GM18873 (cell line): Measurements from ENCODE around the gene DBN1.
"Not testable (repeated sequence)": the region's sequence is repeated elsewhere in the genome, so short reads cannot be mapped to it uniquely, and the experiment has no call there.

Experiments used
- ATAC-seq: cut with Tn5 transposase; IDR thresholded peaks from one replicate; pipeline ENCODE4 v1.9.1; 2021; ENCODE audit warnings: mild to moderate bottlenecking, moderate library complexity, moderate number of reproducible peaks; ENCODE audit not compliant: unreplicated experiment, low FRiP score

The DBN1 gene

DNA sequence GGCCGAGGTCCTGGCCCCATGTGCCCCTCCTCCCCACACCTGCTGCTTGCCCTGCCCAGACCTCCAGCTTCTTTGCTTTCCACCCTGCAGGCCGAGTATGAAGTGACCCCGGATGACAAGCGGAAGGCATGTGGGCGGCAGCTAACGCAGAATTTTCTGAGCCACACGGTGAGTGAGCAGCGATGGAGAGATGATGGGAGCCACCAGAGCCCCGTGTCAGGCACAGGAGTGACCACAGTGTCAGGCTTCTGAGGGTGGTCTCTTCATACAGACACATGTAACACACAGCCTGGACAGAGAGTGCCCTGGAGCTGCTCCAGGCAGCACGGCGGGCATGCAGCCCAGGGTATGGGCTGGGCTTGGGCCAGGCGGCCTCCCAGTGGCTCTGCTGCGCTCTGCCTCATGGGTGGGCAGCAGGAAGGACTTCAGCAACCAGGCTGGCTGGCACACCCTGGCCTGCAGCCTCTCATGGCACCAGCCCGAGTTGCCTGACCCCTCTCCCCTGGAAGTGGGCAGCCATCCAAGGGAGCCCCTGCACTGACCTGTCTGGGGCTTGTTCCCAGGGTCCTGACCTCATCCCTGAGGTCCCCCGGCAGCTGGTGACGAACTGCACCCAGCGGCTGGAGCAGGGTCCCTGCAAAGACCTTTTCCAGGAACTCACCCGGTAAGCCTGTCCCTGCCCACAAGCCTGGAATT, 41.1 kb downstream of the DBN1 start:
- no peak for ATAC-seq

DNA sequence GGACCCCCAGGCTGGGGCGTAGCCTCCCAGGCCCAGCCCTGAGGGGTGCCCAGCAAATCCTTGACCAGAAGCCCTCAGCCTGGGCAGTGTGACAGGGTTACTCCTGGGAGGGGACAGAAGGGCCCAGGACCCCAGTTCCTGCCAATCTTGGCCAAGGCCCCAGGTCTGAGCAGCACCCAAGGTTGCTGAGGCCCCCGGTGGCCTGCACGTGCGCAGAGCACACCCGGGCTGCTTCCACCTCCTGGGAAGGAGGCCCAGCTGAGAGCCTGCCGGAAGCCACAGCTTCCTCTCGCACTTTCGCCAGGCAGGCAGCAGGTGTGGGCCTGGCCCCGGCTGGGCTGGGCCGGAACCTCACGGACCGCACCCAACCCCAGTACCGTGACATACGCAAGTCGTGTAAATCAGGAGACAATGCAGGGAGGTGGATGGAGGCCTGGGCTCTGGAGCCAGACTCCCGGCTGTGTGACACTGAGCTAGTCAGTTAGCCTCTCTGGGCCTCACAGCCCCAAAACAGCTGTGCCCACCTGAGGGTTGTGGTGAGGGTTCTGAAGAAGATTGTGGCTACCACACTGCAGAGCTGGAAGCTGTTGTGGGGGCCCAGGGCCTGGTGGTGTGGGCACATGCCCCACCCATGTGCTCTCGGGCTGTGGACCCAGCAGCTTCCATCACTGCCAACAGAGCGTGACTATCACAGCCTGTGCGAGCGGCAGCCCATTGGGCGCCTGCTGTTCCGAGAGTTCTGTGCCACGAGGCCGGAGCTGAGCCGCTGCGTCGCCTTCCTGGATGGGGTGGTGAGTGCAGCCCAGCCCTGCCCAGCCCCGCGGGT, 41.9 kb downstream of the DBN1 start:
- ATAC-seq, result peak; percentile 46

DNA sequence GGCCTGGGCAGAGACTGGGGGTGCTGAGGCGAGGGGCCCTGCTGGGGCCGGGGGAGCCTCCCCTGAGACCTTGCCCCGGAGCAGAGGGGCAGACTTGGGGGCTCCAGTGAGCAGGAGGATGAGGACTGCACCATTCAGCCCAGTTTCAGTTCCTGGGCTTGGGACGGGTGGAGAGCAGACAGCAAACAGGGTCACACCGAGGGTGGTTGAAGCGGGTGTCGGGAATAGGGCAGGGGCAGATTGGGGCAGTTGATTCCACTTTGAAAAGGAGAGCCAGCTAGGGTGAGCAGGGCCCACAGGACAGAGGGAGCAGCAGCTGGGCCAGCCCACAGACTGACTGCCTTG, 42.5 kb downstream of the DBN1 start:
- ATAC-seq, result no peak

DNA sequence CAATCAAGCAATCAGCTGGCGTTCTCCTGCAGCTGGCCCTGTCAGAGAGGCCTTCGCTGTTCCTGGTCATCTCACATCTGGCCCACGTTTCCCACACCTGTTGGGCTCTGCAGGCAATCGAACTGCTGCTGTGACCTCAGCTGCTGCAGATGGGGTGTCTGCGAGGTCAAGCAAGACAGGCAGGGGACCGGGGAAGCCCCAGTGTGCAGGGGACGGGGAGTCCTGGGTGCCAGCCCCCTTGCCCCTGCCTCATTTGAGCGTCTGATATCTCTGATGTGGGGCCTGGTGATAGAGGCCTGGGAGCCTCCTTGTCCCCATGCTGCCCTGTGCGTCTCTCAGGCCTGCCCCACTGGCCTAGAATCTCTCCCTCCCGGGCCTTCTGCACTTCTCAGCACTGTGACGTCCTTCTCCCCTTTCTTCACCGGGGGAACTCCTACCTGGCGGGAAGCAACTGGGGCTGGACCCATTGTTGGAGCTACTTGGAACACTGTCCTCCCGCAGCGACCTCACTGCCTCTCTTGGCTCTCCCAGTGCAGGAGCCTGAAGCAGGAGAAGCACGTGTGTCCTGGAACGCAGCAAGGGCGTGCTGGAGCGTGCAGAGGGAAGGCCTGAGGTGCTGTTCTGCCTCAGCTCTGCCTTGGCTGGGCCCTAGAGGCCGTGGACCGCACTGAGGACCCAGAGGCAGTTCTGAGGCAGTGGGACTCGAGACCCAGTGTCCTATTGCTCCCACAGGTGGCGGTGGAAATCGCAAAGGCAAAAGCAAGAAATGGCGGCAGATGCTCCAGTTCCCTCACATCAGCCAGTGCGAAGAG, 43.1 kb downstream of the DBN1 start:
- ATAC-seq, result no peak

DNA sequence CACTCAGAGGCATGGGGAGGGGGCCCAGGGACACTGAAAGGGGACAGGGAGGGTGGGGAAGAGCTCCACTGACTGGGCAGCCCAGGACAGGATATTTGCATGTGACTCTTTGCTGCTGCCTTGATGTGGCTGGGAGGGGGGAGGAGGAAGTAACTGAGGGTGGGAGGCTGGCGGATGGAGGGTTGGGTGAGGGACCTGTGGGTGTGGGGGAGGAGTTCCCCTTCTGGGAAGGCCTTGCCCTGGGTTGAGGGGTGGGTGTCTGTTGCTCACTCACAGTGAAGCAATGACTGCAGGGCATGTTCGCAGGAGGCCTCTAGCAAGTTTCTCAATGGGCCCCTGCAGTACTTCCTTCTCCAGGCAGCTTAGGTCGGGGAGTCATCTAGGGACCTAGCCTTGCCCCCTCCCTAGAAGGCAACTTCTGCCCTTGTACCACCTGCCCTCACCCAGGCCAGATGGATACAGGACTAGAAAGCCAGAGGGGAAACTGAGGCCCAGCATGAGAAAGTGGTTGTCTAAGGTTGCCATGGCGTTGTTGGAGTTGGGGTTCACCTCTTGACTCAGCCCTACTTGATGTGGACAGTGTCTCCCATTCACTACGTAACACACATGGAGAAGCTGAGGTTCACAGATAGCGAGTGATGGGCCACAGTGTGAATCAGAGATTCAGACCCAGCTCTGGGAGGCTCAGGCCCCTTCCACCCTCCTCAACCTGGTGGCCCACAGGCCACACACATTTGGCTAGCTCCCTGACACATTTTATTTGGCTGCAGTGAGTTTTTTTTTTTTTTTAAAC, 44.0 kb downstream of the DBN1 start:
- ATAC-seq, result no peak

DNA sequence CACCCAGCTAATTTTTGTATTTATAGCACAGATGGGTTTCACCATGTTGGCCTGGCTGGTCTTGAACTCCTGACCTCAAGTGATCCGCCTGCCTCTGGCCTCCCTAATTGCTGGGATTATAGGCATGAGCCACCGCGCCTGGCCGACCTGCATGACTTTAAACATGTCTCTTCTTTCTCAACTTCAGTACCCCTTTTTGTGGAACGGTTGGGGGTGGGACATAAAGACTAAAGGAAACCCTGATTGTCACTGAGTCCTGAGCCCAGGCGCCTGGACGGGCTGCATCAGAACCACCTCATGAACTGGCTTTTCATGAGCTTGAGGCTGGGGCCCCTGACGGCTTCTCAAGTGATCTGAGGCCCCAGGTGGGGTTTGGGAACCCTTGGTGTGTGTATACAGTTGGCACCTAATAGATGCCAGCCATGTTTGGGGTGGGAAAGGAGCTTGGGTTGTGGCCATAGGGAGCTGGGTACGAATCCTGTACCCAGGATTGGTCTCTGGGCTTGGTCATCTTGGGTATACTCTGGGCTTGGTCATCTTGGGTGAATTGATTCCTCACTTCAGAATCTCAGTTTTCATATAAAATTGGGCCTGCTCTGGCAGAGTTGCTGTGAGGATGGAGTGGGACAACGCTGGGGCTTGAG, 44.7 kb downstream of the DBN1 start:
- ATAC-seq, result no peak

DNA sequence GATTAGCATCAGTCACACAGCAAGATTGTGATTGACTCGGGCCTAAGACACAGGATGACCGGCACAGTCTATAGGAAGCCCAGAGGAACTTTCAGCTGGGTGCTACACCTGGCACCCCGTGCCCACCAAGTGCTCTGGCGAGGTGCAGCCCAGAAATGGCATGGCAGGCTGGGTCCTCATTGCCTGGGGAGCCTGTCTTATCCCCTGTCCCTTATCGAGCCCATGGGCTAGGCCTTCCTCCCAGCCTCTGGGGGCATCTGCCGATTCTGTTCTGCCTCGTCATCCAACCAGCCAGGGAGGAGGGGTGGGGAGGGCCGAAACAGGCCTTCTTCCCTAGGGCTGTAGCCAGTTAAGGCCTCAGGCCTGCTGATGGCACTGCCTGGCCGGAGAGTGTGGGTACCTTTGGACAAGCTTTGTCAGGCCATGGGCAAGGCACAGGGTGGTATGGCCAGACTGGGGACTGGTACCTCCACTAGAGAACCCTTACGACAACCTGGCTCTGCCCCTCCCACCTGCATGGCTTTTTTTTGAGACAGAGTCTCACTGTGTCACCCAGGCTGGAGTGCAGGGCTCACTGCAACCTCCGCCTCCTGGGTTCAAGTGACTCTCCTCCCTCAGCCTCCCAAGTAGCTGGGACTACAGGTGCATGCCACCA, 45.4 kb downstream of the DBN1 start:
- ATAC-seq, result no peak

DNA sequence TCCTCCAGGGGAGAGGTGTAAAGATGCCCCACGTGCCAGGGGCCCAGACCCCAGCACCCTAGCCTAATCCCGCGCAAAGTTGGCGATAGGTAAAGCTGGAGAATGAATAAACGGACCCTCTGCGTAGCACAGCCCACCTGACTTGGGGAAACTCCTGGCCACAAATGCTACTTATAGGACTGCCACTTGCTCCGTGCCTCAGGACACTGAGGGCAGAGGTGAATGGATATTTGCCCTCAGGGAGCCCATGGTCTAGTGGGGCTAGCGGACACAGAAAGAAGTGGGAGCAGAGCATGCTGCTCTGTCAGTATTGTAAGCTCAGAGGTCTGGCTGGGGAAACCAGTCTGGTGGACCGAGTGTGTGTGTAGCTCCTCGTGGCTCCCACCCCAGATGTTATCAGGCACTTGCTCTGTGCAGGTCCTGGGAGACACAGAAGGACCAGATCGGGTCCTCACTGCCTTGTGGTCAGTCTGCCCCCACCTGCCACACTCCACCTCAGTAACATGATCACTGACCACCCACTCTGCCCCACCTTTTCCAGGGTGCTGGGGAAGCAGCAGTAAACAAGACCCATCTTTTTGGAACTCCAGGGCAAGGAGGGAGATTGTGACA, 46.1 kb downstream of the DBN1 start:
- no peak for ATAC-seq

DNA sequence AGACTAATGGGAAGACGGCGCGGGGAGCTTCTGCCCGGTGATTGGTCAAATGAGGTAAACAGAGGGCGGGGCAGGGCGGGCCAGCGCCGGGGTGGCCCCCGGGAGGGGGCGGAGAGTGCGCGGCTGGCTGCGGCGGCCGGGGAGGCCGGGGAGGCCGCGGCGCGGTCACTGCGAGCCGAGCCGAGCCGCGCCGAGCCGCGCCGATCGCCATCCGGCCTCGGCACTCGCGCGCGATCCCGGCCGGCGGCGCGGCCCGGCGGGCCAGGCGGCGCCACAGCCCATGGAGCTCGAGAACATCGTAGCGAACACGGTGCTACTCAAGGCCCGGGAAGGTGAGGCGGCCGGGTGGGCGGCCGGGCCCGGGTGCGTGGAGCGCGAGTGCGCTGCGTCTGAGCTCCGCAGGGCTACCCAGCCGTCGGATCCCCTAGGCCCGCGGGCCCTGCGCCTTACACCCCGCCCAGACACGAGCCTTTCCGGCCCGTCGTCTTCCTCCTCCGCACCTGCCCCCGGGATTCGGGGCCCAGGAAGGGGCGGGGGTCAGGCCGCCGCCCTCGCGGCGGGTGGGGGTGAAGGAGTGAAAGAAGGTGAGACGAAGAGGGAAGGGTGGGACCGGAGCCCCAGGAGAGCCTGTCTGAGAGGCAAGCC, 46.7 kb downstream of the DBN1 start, which contains the start of gene GRK6:
Gene GRK6 (plus strand): TSS at position 111 of the 645 bp plus-strand sequence. CDS start 170 bp downstream, at position 281.
- peak; percentile 1 for ATAC-seq

DNA sequence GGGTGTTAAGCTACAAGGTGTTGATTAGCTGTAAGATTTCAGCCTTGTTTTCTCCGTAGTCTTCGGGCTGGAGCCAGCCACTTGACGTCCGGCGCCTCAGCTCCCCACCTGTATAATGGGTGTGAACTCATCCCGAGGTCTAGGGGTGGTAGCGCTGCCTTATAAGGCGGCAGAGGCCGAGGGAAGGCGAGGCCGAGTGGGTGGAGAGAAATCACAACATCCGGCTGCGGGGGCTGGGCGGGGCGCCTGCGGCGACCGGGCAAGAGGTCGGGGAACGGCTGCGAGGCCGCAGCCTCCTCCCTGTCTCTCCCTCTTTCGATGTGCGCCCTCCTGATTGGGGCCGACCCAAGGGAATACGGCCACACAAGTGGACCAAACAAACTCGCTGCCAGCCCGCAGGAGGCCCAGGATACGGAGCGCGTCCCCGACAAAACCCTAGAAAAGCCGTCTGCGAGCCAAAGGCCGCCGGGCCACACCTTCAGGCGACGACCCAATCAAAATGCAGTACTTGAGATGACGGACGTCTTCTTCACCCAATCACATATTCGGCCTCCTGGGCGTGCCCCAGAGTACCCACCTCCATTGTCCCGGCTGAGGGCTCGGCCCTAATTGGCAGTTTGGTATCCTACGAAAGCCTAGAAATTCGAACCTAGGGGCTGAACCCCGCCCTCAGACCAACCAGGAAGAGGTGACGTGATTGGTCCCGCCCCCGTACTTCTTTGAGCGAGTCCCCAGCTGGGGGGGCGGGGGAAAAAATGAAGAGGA, 47.5 kb downstream of the DBN1 start:
- peak; percentile 85 for ATAC-seq

DNA sequence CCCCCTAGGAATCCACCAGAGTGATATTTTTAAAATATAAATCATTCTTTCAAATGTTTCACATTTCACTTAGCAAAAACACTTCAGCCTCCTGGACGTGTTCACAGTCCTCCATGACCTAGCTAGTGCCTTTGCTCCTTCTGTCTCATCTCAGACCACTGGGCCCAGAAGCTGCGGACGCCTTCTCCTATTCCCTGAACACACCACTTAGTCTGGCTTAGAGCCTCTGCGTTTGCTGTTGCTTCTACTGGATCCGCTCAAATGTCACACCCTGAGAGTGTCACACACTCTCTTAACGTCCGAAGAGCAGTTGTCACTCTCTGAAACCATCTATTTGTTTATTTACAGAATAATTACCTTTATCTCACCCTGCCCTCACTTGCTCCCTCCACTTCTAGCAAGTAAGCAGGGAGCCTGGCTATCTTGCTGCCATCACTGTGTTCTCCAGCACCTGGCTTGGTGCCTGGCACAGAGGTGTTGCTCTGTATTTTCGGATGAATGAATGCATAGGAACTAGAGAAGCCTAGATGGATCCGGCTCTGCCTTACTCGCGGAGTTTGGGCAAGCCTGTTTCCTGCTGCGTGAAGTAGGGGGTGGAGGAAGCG, 48.1 kb downstream of the DBN1 start:
- no peak for ATAC-seq

DNA sequence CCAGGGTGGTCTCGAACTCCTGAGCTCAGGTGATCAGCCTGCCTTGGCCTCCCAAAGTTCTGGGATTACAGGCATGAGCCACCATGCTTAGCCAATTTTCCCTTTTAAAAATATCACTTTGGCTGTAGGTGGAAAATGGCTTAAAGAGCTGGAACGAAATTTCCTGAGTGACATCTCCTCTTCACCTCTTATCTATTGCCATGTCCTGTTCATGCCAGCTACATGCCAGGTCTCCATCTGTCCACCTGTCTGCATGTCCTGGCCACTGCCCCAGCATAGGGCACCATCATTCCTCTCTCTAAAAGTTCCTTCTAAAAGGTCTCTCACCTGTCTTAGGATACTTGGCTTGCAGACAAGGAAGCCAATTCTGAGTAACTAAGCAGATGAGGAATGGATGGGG, 49.8 kb downstream of the DBN1 start:
- no peak for ATAC-seq

DNA sequence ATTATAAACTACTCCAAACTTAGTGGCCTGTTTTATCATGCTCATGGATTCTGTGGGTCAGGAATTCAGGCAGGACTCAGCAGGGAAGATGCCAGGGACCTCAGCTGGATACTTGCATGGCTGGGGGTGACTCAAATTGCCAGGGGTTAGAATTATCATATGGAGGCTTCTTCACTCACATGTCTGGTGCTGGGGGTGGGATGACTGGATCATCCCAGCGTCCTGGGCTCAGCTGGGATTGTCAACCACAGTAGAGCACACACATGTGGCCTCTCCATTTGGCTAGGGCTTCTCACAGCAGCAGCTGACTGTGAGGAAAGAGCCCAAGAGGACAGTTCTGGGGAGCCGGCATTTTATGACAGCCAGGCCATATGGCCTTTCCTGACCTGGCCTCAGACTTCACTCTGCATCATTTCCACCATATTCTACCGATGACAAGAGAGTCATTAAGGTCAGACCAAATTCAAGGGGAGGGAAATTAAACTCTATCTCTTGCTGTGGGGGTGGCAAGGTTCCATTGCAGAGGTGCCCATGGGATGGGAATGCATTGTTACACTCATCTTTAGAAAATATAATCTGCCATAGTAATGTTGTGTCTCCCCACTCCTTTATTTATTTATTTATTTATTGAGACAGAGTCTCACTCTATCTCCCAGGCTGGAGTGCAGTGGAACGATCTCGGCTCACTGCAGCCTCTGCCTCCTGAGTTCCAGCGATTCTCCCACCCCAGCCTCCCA, 52.2 kb downstream of the DBN1 start:
- ATAC-seq, result no peak

DNA sequence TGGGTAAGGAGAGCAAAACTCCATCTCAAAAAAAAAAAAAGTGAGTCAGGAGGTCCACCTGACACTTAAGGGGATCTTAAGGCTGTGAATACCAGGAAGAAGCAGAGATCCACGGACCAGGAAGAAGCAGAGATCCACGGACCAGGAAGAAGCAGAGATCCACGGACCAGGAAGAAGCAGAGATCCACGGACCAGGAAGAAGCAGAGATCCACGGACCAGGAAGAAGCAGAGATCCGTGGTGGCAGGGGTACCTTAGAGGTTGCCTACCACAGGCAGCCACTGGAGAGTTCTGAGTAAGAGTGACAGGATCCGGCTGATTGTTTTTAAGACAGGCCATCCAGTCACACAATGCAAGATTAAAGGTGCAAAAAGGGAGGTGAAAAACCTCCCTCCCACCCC, 53.0 kb downstream of the DBN1 start:
- ATAC-seq, result not testable (repeated sequence)

DNA sequence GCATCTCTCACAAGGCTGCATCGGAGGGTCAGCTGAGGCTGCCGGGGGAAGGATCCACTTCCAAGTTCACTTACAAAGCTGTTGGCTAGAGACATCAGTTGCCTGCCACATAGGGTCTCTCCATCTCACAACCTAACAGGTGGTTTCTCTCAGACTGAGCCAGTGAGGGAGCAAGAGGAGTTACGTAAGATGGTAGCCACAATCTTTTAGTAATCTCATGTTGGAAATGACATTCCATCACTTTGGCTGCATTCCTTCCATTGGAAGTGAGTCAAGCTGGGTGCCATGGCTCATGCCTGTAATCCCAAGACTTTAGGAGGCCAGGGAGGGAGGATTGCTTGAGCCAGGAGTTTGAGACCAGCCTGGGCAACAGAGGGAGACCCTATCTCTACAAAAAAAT, 54.4 kb downstream of the DBN1 start:
- no peak for ATAC-seq

DNA sequence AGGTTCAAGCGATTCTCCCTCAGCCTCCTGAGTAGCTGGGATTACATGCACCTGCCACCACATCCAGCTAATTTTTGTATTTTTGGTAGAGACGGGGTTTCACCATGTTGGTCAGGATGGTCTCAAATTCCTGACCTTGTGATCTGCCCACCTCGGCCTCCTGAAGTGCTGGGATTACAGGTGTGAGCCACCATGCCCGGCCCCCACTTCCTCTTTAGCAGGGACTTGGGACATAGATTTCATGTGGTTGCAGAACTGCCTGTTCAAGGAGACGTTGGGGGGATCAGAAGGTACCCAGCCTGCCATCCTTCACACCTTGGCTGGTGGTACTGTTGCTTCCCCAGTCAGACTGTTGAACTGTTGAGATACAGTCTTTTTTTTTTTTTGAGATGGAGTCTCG, 56.4 kb downstream of the DBN1 start:
- ATAC-seq, result not testable (repeated sequence)

DNA sequence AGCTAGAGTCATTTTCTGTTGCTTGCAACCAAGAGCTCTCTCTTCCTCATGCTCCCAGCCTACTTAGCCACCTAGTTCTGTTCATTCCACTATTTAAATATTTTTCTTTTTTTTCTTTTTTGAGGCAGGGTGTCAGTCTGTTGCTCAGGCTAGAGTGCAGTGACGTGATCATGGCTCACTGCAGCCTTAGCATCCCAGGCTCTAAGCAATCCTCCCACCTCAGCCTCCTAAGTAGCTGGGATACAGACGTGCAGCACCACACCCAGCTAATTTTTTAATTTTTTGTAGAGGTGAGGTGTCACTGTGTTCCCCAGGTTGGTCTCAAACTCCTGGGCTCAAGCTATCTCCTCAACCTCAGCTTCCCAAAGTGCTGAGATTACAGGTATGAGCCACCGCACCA, 59.0 kb downstream of the DBN1 start:
- ATAC-seq, result no peak
